HepG2 (cell line): ENCODE data around the gene AQP7. TPM values are rescaled to one million over a fixed set of nuclear protein-coding genes. Genes with fewer than 3 reads are reported as not detected.
A peak's percentile ranks its signal among the peaks of the same experiment; 100 is the strongest.

Experiments
- AFF4 ChIP-seq: sonication (generic); formaldehyde crosslinking; IDR thresholded peaks from 2 replicates; pipeline ENCODE4 v1.4.0; 2020; ENCODE audit warnings: missing genetic modification reagents
- ARID3A ChIP-seq: IDR thresholded peaks from 2 replicates; pipeline ENCODE4 v1.6.1; 2012; ENCODE audit warnings: low read depth, low read length, improper control_type of control experiment
- E2F1 ChIP-seq: sonication (generic); formaldehyde crosslinking; IDR thresholded peaks from 2 replicates; pipeline ENCODE4 v1.5.0; 2020; ENCODE audit warnings: missing genetic modification reagents
- FOXM1 ChIP-seq: sonication (generic); formaldehyde crosslinking; IDR thresholded peaks from 2 replicates; pipeline ENCODE4 v1.5.0; 2020; ENCODE audit warnings: missing genetic modification reagents
- GTF3A ChIP-seq: sonication (generic); formaldehyde crosslinking; conservative IDR thresholded peaks from 2 replicates; pipeline ENCODE4 v1.4.0; 2020; ENCODE audit warnings: mild to moderate bottlenecking, missing genetic modification reagents
- HIVEP1 ChIP-seq: sonication (generic); formaldehyde crosslinking; IDR thresholded peaks from 2 replicates; pipeline ENCODE4 v1.4.0; 2020; ENCODE audit warnings: mild to moderate bottlenecking, missing genetic modification reagents
- NFYC ChIP-seq: IDR thresholded peaks from 2 replicates; pipeline ENCODE4 v1.6.1; 2016; ENCODE audit warnings: missing genetic modification reagents, missing compliant biosample characterization
- SOX13 ChIP-seq, 3 experiments: fragments of 450-650 bp in 1 of 3; sonication (generic) in 1 of 3; formaldehyde crosslinking in 1 of 3; IDR thresholded peaks in 2 of 3; conservative IDR thresholded peaks in 1 of 3; 2 replicates each; pipeline versions ENCODE4 v1.5.0 to v1.6.1; 2016 to 2020; ENCODE audit warnings: antibody characterized with exemption in 1 of 3, mild to moderate bottlenecking in 1 of 3, missing compliant biosample characterization in 1 of 3, missing genetic modification reagents in 1 of 3, moderate library complexity in 1 of 3
- SPEN ChIP-seq: sonication (generic); formaldehyde crosslinking; IDR thresholded peaks from 2 replicates; pipeline ENCODE4 v1.5.1; 2020; ENCODE audit warnings: low read depth, mild to moderate bottlenecking, missing genetic modification reagents
- SUZ12 ChIP-seq: fragments of 150-350 bp; IDR thresholded peaks from 2 replicates; pipeline ENCODE4 v1.6.1; 2014; ENCODE audit warnings: low read depth, low read length
- THYN1 ChIP-seq: sonication (generic); formaldehyde crosslinking; IDR thresholded peaks from 2 replicates; pipeline ENCODE4 v1.8.1; 2023; ENCODE audit warnings: low read depth, mild to moderate bottlenecking, moderate library complexity, missing genetic modification reagents, borderline replicate concordance
- TIGD3 ChIP-seq: sonication (generic); formaldehyde crosslinking; IDR thresholded peaks from 2 replicates; pipeline ENCODE4 v1.5.1; 2020; ENCODE audit warnings: mild to moderate bottlenecking, missing genetic modification reagents, borderline replicate concordance
- XBP1 ChIP-seq: sonication (generic); formaldehyde crosslinking; IDR thresholded peaks from 2 replicates; pipeline ENCODE4 v1.5.0; 2020; ENCODE audit warnings: missing genetic modification reagents
- ZC3H13 ChIP-seq: sonication (generic); formaldehyde crosslinking; IDR thresholded peaks from 2 replicates; pipeline ENCODE4 v1.8.1; 2023; ENCODE audit warnings: mild to moderate bottlenecking, missing genetic modification reagents, moderate library complexity
- ZNF160 ChIP-seq: sonication (generic); formaldehyde crosslinking; IDR thresholded peaks from 2 replicates; pipeline ENCODE4 v1.8.0; 2022; ENCODE audit warnings: mild to moderate bottlenecking, inconsistent platforms, missing genetic modification reagents
- ZNF33A ChIP-seq: sonication (generic); formaldehyde crosslinking; IDR thresholded peaks from 2 replicates; pipeline ENCODE4 v1.5.1; 2020; ENCODE audit warnings: missing genetic modification reagents, mild to moderate bottlenecking, moderate library complexity, borderline replicate concordance
- ZNF574 ChIP-seq: sonication (generic); formaldehyde crosslinking; IDR thresholded peaks from 2 replicates; pipeline ENCODE4 v1.4.0; 2020; ENCODE audit warnings: missing genetic modification reagents
- ZNF883 ChIP-seq: sonication (generic); formaldehyde crosslinking; IDR thresholded peaks from 2 replicates; pipeline ENCODE4 v1.5.1; 2020; ENCODE audit warnings: mild to moderate bottlenecking, missing genetic modification reagents; ENCODE audit errors: not compliant biosample characterization
- polyA plus RNA-seq, 8 experiments: library from polyadenylated mRNA; depleted of rRNA in 3 of 8; stranded (reverse) in 7 of 8; unstranded in 1 of 8; fragments of >200 nt; fragmentation: Illumina TruSeq in 4 of 8; extraction: Trizol in 4 of 8; gene quantifications; 2 replicates each; pipeline versions ENCODE4 v1.2.1 to v1.2.3, GENCODE V29; 2011 to 2016; ENCODE audit warnings: low read depth in 4 of 8, missing spikeins in 1 of 8, mixed read lengths in 1 of 8; ENCODE audit not compliant: insufficient read depth in 1 of 8
- total RNA-seq, 5 experiments: library from RNA; depleted of rRNA; stranded (reverse); fragments of >200 nt; fragmentation: Illumina TruSeq; extraction: Trizol; gene quantifications; 2 replicates each; pipeline ENCODE4 v1.2.3, GENCODE V29; 2016; ENCODE audit warnings: low read depth in 1 of 5

Gene AQP7
- total and polyA plus RNA-seq, 2 of the 13 experiments (the other 11 are each of a cell fraction or from before 2014, with no cell fraction given) = 1.9 to 2.1 TPM

GRCh38 chr9:33425128-33425533, 22.8 kb upstream of the AQP7 start (continued):
- TF ChIP-seq SUZ12 (no peak), ZC3H13 (CRISPR knock-in tag) (no peak), SPEN (CRISPR knock-in tag) (no peak), HIVEP1 (no peak), ZNF160 (CRISPR knock-in tag) (no peak), THYN1 (CRISPR knock-in tag) (no peak), NFYC (no peak), TIGD3 (no peak), XBP1 (no peak), AFF4 (CRISPR knock-in tag) (no peak), ZNF574 (no peak), ZNF33A (CRISPR knock-in tag) (no peak), ZNF883 (CRISPR knock-in tag) (no peak), ARID3A (0 out of 2 replicates have a peak, but pooled peaks have one; percentile 53), GTF3A (CRISPR knock-in tag) (no peak), SOX13 (IDR thresholded peaks at IDR 0.05) (no peak), SOX13 (CRISPR knock-in tag; conservative IDR thresholded peaks at IDR 0.05 in 1 of 2, IDR thresholded peaks at IDR 0.05 in 1 of 2) (no peak; a peak in 1 of 4 replicates), FOXM1 (no peak), E2F1 (CRISPR knock-in tag) (no peak)
